Activated CD4-positive, alpha-beta T cell treated with anti-CD3 and anti-CD28 coated beads, Interleukin-2, amount 50 U/mL, for 24 hours (primary cell): ENCODE measurements around the gene DLGAP5.

Source experiments
- DNase-seq, 2 donors: peaks; one replicate each; pipeline ENCODE4 v3.0.0-alpha.2; 2020; ENCODE audit warnings: low read depth in 1 of 2, low spot score in 1 of 2

The DLGAP5 gene

GRCh38 chr14:55188686-55189295 lies 2.6 kb downstream of the DLGAP5 start:
- DNase-seq = no peak

- DNase-seq = no peak
These were observed 11.0 kb downstream of the DLGAP5 start for GRCh38 chr14:55180434-55180833.

DNA sequence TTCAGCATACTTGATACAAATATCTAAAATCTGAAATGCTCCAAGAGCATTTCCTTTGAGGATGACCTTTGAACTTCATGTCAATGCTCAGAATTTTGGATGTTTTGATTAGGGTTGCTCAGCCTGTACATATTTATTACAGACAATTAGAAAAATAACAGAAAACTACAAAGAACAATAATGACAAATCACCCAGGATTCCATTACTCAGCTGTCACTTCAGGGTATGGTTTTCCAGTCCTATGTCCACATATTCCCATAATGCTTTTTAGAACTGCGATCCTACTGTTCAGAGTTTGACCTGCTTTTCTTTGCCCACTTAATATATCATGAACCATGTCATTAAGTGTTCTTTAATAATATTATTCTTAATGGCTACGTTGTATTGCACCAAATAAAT lies 11.4 kb downstream of the DLGAP5 start:
- DNase-seq = no peak

GRCh38 chr14:55170526-55170925 lies 20.9 kb downstream of the DLGAP5 start:
- no peak for DNase-seq

- DNase-seq = no peak
These were observed 30.4 kb downstream of the DLGAP5 start for GRCh38 chr14:55160989-55161388.

DNA sequence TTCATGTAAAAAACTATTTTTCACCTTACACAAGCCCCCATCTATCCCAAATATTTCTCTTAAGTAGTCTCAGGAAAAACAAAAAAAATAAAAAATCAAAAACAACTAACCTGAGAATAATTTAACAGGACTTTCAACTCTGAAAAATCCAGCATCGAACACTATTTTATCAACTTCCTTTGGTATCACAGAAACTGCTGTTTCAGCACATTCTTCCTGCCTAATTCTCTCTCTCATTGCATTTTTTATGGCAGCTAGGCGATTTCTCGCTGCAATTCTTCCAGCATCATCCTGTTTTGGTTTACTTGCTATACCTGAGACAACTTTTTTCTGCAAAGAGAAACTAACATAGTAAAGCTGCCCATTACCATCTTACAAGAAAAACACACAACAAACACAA lies 33.0 kb downstream of the DLGAP5 start:
- no peak for DNase-seq

- no peak for DNase-seq
These were observed 34.3 kb downstream of the DLGAP5 start for GRCh38 chr14:55157080-55157479.

DNA sequence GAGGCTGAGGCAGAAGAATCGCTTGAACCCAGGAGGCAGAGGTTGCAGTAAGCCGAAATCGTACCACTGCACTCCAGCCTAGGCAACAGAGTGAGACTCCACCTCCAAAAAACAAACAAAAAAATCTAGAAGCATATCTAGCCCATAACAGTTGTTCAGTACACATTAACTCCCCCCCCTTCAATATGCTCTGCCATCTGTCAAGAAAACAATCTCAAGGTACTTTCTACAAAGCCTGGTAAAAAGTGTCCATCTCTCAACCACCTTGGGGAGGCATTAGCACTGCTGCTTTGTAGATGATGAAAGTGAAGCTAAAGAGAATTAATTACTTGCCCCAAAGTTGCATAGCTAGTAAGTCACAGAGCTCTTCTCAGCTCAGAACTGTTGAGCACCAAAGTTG lies 37.4 kb downstream of the DLGAP5 start:
- DNase-seq = no peak

- DNase-seq = no peak
These were observed 39.2 kb downstream of the DLGAP5 start for GRCh38 chr14:55152052-55152753.

DNA sequence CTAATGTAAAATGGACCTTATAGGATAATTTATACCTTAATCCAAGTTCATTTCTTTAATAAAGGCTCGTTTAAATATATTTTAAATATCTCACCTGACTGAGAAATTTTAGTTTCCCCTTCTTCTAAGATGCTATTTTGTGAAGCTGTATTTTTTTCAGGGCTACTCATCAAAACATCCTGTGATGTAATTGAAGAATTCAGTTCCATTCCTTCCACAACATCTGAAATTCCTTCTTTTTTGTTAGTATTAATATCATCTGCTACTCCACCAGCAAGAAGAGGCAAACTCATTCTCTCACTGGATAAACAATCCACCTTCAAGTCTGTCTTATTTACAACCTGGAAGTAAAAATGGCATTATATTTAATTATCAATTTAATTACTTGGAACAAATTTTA lies 39.8 kb downstream of the DLGAP5 start:
- no peak for DNase-seq

DNA sequence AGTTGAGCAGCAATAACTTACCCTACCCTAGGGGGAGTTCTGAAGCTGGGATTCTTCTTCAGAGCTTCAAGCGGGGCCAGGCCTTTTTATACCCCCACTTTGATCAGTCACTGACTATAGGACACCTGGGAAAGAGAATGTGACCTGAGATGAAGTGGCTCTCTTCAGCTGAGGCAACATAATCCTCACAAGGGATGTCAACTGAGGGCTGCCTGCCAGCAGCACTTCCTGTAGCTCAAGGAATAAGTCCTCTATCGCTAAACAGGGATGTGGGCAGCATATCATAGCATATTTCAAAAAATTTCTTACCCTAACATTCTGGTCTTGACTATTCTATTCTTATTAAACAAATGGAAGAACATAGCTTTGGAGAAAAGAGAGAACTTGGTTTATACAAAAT lies 45.0 kb downstream of the DLGAP5 start:
- no peak for DNase-seq

DNA sequence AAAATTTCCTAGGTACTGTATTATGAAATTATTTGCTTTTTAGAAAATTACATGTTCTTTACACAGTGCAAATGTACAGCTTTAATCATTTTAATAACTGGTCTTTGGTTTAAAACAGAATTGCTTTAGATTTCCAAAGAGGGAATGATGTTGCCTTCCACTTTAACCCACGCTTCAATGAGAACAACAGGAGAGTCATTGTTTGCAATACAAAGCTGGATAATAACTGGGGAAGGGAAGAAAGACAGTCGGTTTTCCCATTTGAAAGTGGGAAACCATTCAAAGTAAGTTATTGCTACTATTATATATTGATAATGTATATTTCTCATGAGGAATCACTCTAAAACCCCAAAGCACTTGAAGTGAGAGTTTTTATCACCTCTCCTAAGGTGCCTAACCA lies 48.9 kb downstream of the DLGAP5 start:
- DNase-seq = no peak

DNA sequence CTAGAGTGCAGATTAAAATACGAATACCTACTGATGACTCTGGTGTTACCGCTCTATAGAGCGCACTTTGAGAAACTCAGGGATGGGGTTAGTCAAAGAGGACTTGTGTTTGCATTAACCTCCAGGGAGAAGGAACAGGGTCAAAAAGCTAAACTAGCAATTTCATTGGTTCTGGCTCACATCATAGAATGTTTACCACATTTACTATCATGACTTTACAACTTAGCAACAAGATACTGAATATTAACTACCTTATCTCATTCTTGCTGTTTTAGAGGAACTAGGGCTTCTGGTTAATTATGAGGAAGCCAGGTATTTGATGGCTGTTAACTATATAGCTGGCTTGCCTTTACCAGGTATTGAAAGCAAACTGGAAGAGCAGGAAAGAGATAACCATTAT lies 49.6 kb downstream of the DLGAP5 start:
- no peak for DNase-seq

- DNase-seq = no peak
These were observed 51.5 kb downstream of the DLGAP5 start for GRCh38 chr14:55139696-55140509.

GRCh38 chr14:55139141-55139540 lies 52.2 kb downstream of the DLGAP5 start:
- DNase-seq = no peak

DNA sequence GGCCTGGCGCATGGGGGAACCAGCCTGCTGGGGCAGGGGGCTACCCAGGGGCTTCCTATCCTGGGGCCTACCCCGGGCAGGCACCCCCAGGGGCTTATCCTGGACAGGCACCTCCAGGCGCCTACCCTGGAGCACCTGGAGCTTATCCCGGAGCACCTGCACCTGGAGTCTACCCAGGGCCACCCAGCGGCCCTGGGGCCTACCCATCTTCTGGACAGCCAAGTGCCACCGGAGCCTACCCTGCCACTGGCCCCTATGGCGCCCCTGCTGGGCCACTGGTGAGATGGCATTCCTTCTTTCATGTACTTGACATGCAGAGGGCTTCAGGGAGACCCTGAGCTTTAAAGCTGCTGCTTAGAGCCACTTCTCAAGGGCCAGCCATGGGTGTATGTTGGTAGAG lies 53.3 kb downstream of the DLGAP5 start:
- DNase-seq = no peak

- no peak for DNase-seq
These were observed 54.2 kb downstream of the DLGAP5 start for GRCh38 chr14:55136885-55137786.

DNA sequence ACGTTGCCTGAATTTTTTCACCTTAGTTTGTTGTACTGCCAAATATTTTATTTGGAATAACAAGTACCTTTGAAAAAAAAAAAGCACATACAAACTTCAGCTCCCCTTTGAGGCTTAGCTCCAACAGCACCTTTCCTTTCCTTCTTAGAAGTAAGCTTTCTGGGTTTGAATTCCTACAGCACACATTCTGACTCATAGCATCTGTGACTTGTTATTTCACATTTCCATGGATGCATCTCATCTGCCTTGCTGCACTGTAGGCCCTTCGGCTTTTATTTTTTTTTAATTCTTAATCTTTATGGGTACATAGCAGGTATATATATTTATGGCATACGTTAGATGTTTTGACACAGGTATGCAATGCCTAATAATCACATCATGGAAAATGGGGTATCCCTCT lies 55.1 kb downstream of the DLGAP5 start:
- DNase-seq = no peak

GRCh38 chr14:55133416-55133815 lies 58.0 kb downstream of the DLGAP5 start:
- DNase-seq = no peak

- DNase-seq = no peak
These were observed 59.8 kb downstream of the DLGAP5 start for GRCh38 chr14:55131370-55132137.

- DNase-seq = no peak
These were observed 61.2 kb downstream of the DLGAP5 start for GRCh38 chr14:55130196-55130550.
